Naive B cell (primary cell): ENCODE results near the gene ALOX5. TPM values are rescaled to one million over a fixed set of nuclear protein-coding genes. Genes with fewer than 3 reads are reported as not detected.
A peak's percentile ranks its signal among the peaks of the same experiment; 100 is the strongest.

Experiments used
- ATAC-seq, 2 donors: fragments of 150-1000 bp; cut with Tn5 transposase; 2 replicates each; pipeline ENCODE4 v1.10.0; 2021; ENCODE audit warnings: low read depth in 2 of 2, mild to moderate bottlenecking in 2 of 2, moderate library complexity in 2 of 2
- DNase-seq: peaks from one replicate; pipeline ENCODE4 v3.0.0; 2022
- H3K27ac Mint-ChIP-seq, 6 donors: one replicate each; pipeline ENCODE4 v1.8.0; 2020 to 2022; ENCODE audit warnings: mild to moderate bottlenecking in 6 of 6, mixed read lengths in 6 of 6, moderate library complexity in 5 of 6, inconsistent platforms in 2 of 6
- H3K27me3 Mint-ChIP-seq, 3 donors: one replicate each; pipeline ENCODE4 v1.8.0; 2021 to 2022; ENCODE audit warnings: mixed read lengths in 3 of 3, mild to moderate bottlenecking in 1 of 3
- H3K36me3 Mint-ChIP-seq, 2 donors: one replicate each; pipeline ENCODE4 v1.8.0; 2020 to 2022; ENCODE audit warnings: mixed read lengths in 2 of 2, inconsistent platforms in 1 of 2, mild to moderate bottlenecking in 1 of 2
- H3K4me1 Mint-ChIP-seq, 3 donors: one replicate each; pipeline ENCODE4 v1.8.0; 2020 to 2022; ENCODE audit warnings: mixed read lengths in 3 of 3, inconsistent platforms in 1 of 3, mild to moderate bottlenecking in 1 of 3, moderate library complexity in 1 of 3
- H3K4me3 Mint-ChIP-seq, 8 donors: one replicate each; pipeline ENCODE4 v1.8.0; 2020 to 2022; ENCODE audit warnings: mild to moderate bottlenecking in 8 of 8, mixed read lengths in 8 of 8, moderate library complexity in 8 of 8, inconsistent platforms in 2 of 8
- H3K9me3 Mint-ChIP-seq, 7 donors: one replicate each; pipeline ENCODE4 v1.8.0; 2020 to 2022; ENCODE audit warnings: mixed read lengths in 7 of 7, mild to moderate bottlenecking in 5 of 7, inconsistent platforms in 2 of 7, moderate library complexity in 1 of 7
- polyA plus RNA-seq, 6 donors: library from polyadenylated mRNA; unstranded; fragments of 300-500 nt; fragmentation: Illumina TruSeq; gene quantifications; one replicate each; pipeline ENCODE4 v1.2.3, GENCODE V29; 2021; ENCODE audit warnings: low read depth in 6 of 6

Gene ALOX5
- polyA plus RNA-seq, 6 donors from 2014 or later: 120 to 202 (median 153) TPM

- Mint-ChIP-seq H3K4me3 (no peak overlapping the region), H3K9me3 (peaks cover 0 to 5% (median 0%) of the 10 kb centered on the region in 7 donors), H3K27me3 (no peaks in the 10 kb centered on the region), H3K36me3 (peaks cover 6 to 21% of the 10 kb centered on the region in 2 donors), H3K4me1 (peaks cover 25 to 44% (median 26%) of the 10 kb centered on the region in 3 donors), H3K27ac (peak overlapping the region in 4 of 6 donors; percentile 31 to 56 (median 44))
- DNase-seq (no peak), ATAC-seq (no peak)
Observed at GRCh38 chr10:45451407-45451806, 77.4 kb downstream of the ALOX5 start.

- no peaks in the 10 kb centered on the region for H3K27me3 Mint-ChIP-seq
- no peak overlapping the region for H3K4me3 Mint-ChIP-seq
- DNase-seq (no peak), ATAC-seq (no peak)
- H3K4me1 Mint-ChIP-seq: peaks cover 25 to 41% (median 31%) of the 10 kb centered on the region in 3 donors
- H3K27ac Mint-ChIP-seq: peak overlapping the region in 1 of 6 donors; percentile 57
- peaks cover 0 to 5% (median 0%) of the 10 kb centered on the region in 7 donors for H3K9me3 Mint-ChIP-seq
- peaks cover 11 to 22% of the 10 kb centered on the region in 2 donors for H3K36me3 Mint-ChIP-seq
Observed at GRCh38 chr10:45452268-45452667, 78.3 kb downstream of the ALOX5 start.

DNA sequence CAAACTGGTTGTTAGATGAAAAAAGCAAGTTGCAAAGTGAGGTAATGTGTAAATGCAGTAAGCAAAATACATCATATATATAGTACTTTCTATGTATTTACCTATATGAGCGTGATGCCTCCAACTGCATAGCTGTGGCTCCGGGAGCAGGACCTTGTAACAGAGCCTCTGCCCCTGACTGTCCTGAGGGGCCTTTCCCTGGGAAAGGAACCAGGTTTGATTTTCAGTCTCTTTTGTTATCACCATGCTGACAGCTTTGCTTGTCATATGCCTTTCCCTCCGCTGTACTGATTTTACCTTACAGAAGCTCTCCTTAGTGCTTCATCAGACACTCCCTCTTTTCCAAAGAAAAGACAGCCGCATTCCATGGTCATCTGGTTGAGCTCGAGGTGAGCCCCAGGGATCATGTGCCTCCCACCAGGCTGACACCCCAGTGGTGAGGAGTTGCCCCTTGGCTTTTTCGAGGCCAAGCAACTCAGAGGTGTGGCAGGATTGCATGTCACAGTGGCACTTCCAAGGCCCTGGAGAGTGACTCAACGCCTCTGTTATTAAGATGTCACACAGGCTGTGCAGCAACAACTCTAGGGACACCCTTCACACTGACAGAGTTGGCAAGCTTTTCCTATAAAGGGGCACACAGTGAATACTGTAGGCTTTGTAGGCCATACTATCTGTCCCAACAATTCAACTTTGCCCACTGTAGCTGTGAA lies 78.9 kb downstream of the ALOX5 start:
- H3K4me3 Mint-ChIP-seq: no peak overlapping the region
- peaks cover 31 to 45% (median 33%) of the 10 kb centered on the region in 3 donors for H3K4me1 Mint-ChIP-seq
- no peaks in the 10 kb centered on the region for H3K27me3 Mint-ChIP-seq
- ATAC-seq (no peak), DNase-seq (no peak)
- peaks cover 15 to 29% of the 10 kb centered on the region in 2 donors for H3K36me3 Mint-ChIP-seq
- H3K27ac Mint-ChIP-seq: peak overlapping the region in 1 of 6 donors; percentile 57
- peaks cover 0 to 5% (median 0%) of the 10 kb centered on the region in 7 donors for H3K9me3 Mint-ChIP-seq

DNA sequence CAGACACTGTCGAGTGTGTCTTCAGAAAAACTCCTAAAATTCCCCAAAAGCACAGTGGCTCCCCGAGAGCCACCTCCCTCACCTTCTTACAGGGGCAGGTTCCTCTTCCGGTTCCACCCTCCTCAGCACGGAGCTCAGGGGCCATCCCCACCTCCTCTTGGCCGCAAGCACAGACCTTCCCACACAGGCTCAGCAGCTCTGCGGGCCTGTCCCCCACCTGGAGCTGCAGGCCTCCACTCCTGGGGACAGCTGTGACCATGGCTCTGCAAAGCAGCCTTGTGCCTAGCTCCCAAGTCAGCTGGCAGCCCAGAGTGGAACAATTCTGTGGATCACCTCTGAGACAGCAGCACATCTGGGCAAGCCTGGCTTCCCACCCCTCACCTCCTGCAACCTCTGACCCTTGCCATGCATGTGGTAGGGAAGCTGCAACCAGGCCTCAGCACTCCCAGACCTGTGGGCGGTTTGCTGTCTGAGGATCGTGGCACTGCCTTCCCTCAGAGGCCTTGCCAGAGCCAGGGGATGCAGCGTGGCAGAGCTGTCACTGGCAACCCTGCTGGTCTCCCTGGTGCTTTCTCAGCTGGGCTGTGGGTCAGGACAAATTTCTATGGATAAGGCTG lies 79.7 kb downstream of the ALOX5 start:
- no peak for ATAC-seq
- Mint-ChIP-seq H3K27ac (peak overlapping the region in 2 of 6 donors; percentile 33 to 82), H3K27me3 (no peaks in the 10 kb centered on the region), H3K4me3 (peak overlapping the region in 1 of 8 donors; percentile 15), H3K36me3 (peaks cover 19 to 37% of the 10 kb centered on the region in 2 donors), H3K4me1 (peaks cover 34 to 48% (median 37%) of the 10 kb centered on the region in 3 donors), H3K9me3 (peaks cover 0 to 5% (median 0%) of the 10 kb centered on the region in 7 donors)
- no peak for DNase-seq

DNA sequence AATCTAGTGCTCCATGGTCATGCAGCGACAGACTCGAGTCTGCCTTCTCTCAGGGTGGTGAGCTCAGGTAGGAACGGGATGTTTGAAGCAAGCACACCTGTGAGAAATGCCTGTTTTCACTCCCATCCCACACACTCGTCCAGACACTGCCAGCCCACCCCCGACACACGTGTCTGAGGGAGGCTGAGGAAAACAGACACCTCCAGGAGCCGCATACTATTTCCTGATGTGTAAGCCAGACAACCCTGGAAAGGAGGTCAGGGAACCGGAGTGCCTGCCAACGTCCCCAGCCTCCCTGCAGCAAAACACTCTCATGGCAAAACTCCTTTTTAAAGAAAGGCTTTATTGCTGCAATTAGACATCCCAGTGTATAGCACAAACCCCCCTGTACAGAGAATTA lies 80.2 kb downstream of the ALOX5 start:
- no peak for DNase-seq
- no peak overlapping the region for H3K4me3 Mint-ChIP-seq
- no peak for ATAC-seq
- no peaks in the 10 kb centered on the region for H3K27me3 Mint-ChIP-seq
- peaks cover 0 to 5% (median 0%) of the 10 kb centered on the region in 7 donors for H3K9me3 Mint-ChIP-seq
- H3K27ac Mint-ChIP-seq: peak overlapping the region in 3 of 6 donors; percentile 32 to 83 (median 82)
- peaks cover 25 to 42% of the 10 kb centered on the region in 2 donors for H3K36me3 Mint-ChIP-seq
- H3K4me1 Mint-ChIP-seq: peaks cover 40 to 53% (median 42%) of the 10 kb centered on the region in 3 donors

- H3K27me3 Mint-ChIP-seq: no peaks in the 10 kb centered on the region
- peak overlapping the region in 3 of 8 donors; percentile 12 to 51 (median 45) for H3K4me3 Mint-ChIP-seq
- DNase-seq: no peak
- H3K4me1 Mint-ChIP-seq: peaks cover 46 to 59% (median 48%) of the 10 kb centered on the region in 3 donors
- H3K27ac Mint-ChIP-seq: peak overlapping the region in 5 of 6 donors; percentile 77 to 86 (median 82)
- H3K36me3 Mint-ChIP-seq: peaks cover 25 to 45% of the 10 kb centered on the region in 2 donors
- ATAC-seq: no peak
- H3K9me3 Mint-ChIP-seq: peaks cover 0 to 5% (median 0%) of the 10 kb centered on the region in 7 donors
Observed at GRCh38 chr10:45454859-45455258, 80.8 kb downstream of the ALOX5 start.

DNA sequence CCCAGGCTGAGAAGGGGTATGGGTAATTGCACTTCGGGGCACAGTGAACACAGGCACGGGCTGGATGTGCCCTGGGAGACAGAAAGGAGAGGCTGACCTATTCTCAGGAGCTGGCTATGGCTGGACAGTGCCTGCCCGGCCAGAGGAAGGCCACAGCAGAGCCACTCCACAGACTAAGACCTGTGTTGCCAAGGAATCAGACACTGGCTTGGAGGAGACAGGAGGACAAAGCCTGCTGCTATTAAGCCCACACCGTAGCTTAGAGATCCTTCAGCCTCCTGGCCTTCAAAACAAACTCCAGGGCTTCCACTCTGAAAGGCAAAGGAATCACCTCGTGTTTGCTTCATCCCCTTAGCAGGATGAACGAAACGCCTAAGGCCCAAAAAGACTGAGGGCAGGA lies 82.2 kb downstream of the ALOX5 start:
- H3K27me3 Mint-ChIP-seq: no peaks in the 10 kb centered on the region
- H3K36me3 Mint-ChIP-seq: peaks cover 30 to 49% of the 10 kb centered on the region in 2 donors
- H3K4me3 Mint-ChIP-seq: no peak overlapping the region
- no peak for DNase-seq
- no peak for ATAC-seq
- peaks cover 0 to 5% (median 0%) of the 10 kb centered on the region in 7 donors for H3K9me3 Mint-ChIP-seq
- peak overlapping the region in 3 of 6 donors; percentile 22 to 83 (median 56) for H3K27ac Mint-ChIP-seq
- H3K4me1 Mint-ChIP-seq: peaks cover 59 to 71% (median 61%) of the 10 kb centered on the region in 3 donors

DNA sequence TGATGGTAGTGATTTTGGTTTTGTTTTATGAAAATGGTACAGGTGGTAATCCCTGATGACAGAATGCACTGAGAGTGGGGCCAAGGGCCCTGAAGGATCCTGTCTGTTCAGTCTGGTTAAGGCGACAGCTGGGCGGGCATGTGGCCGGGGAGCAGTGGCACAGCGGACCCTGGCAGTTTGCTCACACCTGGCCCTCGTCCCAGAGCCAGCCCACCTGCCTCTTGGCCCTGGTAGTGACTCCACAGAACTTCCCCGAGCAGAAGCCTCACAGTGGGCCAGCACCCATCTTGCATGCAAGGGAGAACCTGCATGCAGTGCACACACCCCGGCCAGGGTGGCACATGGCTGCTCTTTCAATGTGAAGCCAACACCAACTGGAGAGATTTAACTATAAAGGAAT lies 82.8 kb downstream of the ALOX5 start:
- Mint-ChIP-seq H3K4me3 (peak overlapping the region in 1 of 8 donors; percentile 50), H3K27me3 (no peaks in the 10 kb centered on the region), H3K36me3 (peaks cover 30 to 43% of the 10 kb centered on the region in 2 donors), H3K27ac (peak overlapping the region in 2 of 6 donors; percentile 49 to 85), H3K9me3 (peaks cover 0 to 2% (median 0%) of the 10 kb centered on the region in 7 donors), H3K4me1 (peaks cover 63 to 71% (median 65%) of the 10 kb centered on the region in 3 donors)
- no peak for DNase-seq
- ATAC-seq: no peak

DNA sequence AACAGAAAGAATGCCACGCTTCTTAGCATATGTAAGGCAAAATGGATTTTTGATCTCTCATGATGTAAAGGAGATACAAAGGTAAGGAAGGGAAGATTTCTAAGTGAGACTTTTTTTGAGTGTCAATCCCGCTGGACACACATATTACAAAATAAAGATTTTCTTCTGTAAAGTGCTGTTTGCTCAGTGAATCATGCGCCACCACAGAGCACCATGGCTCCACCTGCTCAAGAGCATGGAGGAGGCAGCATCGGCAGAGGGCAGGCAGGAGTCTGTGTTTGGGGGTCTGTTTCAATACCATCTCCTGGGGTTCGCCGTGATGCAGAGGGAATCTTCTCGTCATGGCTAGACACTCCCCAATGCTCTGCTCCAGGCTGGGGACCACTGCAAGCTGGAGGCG lies 83.5 kb downstream of the ALOX5 start:
- Mint-ChIP-seq H3K4me3 (no peak overlapping the region), H3K9me3 (peaks cover 0 to 2% (median 0%) of the 10 kb centered on the region in 7 donors), H3K27ac (peak overlapping the region in 5 of 6 donors; percentile 49 to 85 (median 64)), H3K36me3 (peaks cover 30 to 43% of the 10 kb centered on the region in 2 donors), H3K4me1 (peaks cover 70 to 78% (median 71%) of the 10 kb centered on the region in 3 donors), H3K27me3 (no peaks in the 10 kb centered on the region)
- ATAC-seq (no peak), DNase-seq (no peak)

DNA sequence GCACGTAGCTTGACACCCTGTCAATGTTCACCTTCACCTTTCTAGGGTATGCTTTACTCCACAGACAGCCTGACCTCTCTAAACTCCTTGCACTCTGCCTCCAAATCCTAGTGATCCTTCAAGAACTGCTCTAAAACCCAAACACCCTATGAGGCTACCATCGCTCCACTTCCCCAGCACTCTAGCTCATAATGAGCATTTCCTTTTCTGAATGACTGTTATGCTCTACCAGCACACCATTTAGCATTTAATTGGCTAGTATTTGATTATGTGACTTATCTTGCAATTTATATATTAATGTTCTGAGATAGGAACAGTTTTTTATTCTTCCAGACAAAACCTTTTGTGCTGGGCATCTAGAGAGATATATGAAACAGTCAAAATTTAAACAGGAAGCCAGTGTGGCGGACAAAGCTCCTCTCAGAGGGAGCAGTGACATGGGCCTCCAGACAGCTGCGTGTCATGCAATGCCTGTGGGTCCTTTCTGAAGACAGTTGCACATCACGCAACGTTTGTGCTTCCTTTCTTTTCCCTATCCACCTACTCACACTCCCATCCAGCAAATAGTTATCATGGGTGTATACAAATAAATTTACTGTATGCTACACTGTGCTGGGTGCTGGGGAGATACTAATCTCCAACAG lies 86.3 kb downstream of the ALOX5 start:
- DNase-seq (no peak), ATAC-seq (peak; percentile 20 to 34)
- no peaks in the 10 kb centered on the region for H3K27me3 Mint-ChIP-seq
- peaks cover 74 to 85% (median 85%) of the 10 kb centered on the region in 3 donors for H3K4me1 Mint-ChIP-seq
- H3K27ac Mint-ChIP-seq: peak overlapping the region; percentile 84 to 98 (median 95)
- H3K4me3 Mint-ChIP-seq: peak overlapping the region; percentile 79 to 95 (median 89)
- peaks cover 0 to 2% (median 0%) of the 10 kb centered on the region in 7 donors for H3K9me3 Mint-ChIP-seq
- peaks cover 29 to 36% of the 10 kb centered on the region in 2 donors for H3K36me3 Mint-ChIP-seq

- H3K36me3 Mint-ChIP-seq: peaks cover 24 to 30% of the 10 kb centered on the region in 2 donors
- no peaks in the 10 kb centered on the region for H3K27me3 Mint-ChIP-seq
- ATAC-seq (peak; percentile 22 to 38), DNase-seq (peak; percentile 28)
- peak overlapping the region; percentile 84 to 98 (median 95) for H3K27ac Mint-ChIP-seq
- H3K4me1 Mint-ChIP-seq: peaks cover 74 to 85% (median 85%) of the 10 kb centered on the region in 3 donors
- H3K4me3 Mint-ChIP-seq: peak overlapping the region; percentile 79 to 95 (median 89)
- H3K9me3 Mint-ChIP-seq: no peaks in the 10 kb centered on the region
Observed at GRCh38 chr10:45461034-45461433, 87.0 kb downstream of the ALOX5 start.

GRCh38 chr10:45463244-45464116 lies 89.5 kb downstream of the ALOX5 start:
- peaks cover 80 to 96% (median 90%) of the 10 kb centered on the region in 3 donors for H3K4me1 Mint-ChIP-seq
- ATAC-seq (no peak), DNase-seq (no peak)
- H3K27me3 Mint-ChIP-seq: no peaks in the 10 kb centered on the region
- peak overlapping the region in 5 of 6 donors; percentile 70 to 98 (median 85) for H3K27ac Mint-ChIP-seq
- H3K9me3 Mint-ChIP-seq: no peaks in the 10 kb centered on the region
- H3K36me3 Mint-ChIP-seq: peaks cover 13 to 17% of the 10 kb centered on the region in 2 donors
- peak overlapping the region; percentile 44 to 95 (median 86) for H3K4me3 Mint-ChIP-seq
